8988T (cell line): ENCODE measurements around the gene TCIRG1.

ENCODE experiments used
- DNase-seq: peaks from one replicate; pipeline ENCODE4 v3.0.0; 2011

The TCIRG1 gene

GRCh38 chr11:68017980-68018729 is 20.7 kb upstream of the TCIRG1 start:
- no peak for DNase-seq

DNA sequence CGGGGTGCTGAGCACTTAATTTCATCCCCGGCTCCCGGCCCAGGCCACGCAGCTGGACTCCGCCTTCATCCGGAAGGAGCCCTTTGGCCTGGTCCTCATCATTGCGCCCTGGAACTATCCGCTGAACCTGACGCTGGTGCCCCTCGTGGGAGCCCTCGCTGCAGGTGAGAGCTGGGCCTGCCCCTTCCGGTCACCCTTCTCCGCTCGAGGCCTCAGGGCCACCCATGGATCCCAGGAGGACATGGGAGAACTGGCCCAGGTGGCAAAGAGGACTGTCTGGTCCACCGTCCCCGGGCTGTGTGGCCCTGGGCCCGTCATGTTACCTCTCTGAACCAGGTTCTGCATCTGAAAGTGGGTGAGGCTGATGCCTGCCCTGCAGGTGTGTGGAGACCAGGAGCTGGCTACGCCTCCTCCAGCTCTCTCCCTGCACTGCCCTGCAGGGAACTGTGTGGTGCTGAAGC is 20.1 kb upstream of the TCIRG1 start:
- DNase-seq: no peak

- DNase-seq: no peak
Observed at GRCh38 chr11:68019486-68019885, 19.3 kb upstream of the TCIRG1 start.

DNA sequence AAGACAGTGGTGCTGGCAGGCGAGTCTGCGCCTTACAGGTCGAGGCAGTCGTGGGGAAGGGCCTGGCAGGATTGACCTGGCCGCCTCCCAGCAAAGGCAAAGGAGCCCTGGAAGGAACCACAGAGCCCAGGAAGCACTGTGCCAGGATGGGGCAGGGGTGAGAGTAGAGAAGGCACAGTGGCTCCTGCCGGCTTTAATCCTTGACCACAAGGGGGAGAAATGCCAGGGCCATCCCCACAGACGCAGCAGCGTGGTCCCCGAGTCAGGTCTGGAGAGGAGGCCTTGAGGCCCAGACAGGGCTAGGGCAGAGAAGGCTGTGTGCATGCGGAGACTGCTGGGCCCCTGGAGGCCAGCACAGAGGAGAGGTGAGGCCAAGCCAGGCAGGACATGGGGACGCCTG is 18.2 kb upstream of the TCIRG1 start:
- peak; percentile 89 for DNase-seq

GRCh38 chr11:68021167-68021787 is 17.5 kb upstream of the TCIRG1 start:
- no peak for DNase-seq

DNA sequence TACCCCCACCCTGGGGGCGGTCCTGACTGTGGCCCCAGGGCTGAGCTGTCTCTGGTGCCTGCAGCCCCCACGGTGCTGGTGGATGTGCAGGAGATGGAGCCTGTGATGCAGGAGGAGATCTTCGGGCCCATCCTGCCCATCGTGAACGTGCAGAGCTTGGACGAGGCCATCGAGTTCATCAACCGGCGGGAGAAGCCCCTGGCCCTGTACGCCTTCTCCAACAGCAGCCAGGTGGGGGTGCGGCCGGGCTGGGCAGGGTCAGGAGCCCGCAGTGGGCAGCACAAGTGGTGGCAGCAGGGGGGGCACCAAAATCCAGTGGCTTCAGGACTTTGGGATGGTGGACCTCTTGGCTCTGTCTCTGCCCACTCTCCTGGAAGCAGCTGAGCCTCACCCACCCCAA is 16.3 kb upstream of the TCIRG1 start:
- DNase-seq: no peak

DNA sequence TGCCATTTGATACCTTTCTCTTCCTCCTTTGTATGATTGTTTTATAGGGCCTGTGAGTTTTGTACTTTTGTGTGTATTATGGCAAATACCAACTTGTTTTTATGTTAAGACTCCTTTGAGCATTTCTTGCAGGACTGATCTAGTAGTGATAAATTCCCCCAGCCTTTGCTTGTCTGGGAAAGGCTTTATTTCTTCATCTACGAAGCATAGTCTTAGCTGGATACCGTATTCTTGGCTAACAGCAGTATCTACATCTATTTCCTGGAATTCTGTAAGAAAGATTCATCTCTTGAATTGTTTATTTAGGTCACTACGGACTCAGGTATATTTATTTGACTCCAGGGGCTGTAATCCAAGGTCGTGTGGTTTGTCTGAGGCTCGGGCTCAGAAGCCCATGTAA is 14.3 kb upstream of the TCIRG1 start:
- DNase-seq: no peak

GRCh38 chr11:68025047-68025446 is 13.8 kb upstream of the TCIRG1 start:
- DNase-seq: no peak

DNA sequence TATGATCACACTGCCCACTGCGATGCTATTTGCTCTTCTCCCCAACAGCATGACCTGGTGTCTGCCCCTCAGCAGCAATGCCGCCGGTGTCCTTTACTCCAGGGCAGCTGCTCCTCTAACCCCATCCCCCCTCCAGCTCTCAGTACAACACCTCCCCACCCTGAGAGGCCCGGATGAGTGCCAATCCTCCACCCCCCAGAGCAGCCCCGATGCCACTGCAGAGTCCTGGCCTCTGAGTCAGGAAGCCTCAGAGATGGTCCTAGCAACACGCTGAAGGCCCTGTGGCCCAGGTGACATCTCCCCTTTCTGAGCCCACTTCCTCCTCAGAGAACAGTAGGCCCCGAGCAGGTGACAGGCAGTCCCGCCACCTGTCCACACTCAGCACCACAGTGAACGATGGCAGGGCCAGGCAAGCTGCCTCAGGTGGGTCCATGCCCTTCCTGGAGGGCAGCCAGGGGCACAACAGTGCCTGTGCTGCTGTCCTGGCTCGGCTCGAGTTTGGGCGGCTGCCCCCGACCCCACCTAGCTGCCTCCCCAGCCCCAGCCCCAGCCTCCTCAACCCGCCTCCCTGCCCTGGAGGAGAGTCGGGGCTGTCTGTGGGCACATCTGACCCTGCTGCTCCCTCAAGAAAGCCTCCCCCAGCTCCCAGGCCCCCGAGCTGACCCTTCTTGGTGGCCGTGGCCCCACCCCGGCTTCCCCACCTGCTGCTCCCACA is 12.3 kb upstream of the TCIRG1 start:
- no peak for DNase-seq

DNA sequence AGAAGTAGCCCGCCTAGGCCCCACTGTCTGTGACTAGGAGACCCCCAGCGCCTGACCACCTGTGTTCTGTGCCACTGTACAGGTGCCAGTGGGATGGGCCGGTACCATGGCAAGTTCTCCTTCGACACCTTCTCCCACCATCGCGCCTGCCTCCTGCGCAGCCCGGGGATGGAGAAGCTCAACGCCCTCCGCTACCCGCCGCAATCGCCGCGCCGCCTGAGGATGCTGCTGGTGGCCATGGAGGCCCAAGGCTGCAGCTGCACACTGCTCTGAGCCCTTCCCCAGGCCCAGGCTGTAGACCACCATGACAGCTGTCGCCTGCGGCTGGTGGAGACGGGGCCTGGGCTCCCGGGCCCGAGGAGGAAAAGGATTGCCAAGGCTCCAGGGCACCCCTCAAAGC is 11.2 kb upstream of the TCIRG1 start:
- no peak for DNase-seq

DNA sequence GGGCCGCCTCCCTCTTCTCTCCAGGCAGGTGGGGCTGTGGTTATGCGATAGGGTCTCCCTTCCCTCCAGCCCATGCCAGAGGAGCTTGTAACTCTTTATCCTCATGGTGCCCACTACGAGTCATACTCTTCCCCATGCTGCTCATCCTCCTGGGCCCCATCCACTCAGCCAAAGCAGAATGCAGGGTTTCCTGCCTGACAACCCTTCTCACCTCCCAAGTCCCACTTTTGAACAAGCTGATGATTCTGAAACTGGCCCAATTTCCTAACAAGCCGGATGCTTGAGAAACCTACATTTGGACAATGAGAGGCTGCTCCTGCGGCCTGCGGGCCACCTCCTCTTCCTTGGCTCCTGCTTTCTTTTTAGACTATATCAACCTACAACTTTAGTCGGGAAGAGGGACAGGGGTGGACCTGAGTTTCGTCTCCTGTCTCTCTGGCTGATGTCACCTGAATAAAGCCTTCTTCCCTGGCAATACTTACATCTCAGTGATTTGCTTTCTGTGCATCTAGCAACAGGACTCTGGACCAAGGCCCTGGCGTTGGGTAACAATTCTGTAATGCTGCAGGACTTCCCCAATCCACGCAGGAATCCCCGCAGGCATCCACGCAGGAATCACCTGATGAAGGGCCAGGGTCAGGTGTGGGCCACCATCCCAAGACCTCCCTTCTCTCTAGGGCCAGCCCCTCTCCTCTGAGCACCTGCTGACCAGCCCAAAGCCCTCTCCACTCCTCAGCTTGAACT is 9.9 kb upstream of the TCIRG1 start:
- no peak for DNase-seq

DNA sequence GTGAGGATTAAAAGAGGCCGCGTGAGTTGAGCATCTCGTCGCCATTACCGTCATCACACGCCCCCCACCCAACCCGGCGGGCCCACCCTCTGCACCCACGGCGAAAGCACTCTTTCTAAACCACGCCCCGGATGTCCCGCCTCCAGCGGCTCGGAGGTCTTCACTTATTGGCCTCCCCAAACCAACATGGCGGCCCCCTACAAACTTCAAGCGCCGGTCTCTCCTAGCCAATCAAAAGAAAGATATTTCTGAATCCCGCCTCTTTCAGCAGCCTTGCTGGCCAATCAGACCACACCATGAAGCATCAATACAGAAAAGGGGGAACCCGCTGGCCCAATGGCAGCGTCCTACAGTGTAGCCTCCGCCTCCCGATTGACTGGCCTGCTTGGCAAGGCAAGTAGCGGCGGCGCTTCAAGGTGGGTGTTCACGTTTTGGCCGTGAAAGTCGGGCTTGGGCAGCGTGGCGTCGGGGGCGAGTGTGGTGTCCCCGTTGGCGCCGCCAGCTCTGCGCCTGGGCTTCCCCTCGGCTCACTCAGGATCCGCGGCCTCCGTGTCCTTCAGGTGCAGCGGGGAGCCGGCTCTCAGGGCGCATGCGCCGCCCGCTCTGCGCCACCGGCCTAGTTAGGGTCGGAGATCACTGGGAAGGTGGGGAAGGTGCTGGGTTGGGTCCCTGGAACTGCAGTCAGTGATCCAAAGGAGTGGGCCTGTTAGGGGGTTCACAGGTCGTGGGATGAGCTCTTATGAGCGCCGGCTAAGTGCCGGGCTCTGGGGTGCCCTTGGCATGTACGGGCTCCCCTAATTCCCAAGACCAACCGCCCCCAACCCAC is 8.3 kb upstream of the TCIRG1 start, which contains the start of gene NDUFS8:
NDUFS8 (plus strand) TSS at position 364 of the 826 bp plus-strand sequence. CDS start 1,471 bp downstream, outside the sequence.
- DNase-seq: peak; percentile 99

DNA sequence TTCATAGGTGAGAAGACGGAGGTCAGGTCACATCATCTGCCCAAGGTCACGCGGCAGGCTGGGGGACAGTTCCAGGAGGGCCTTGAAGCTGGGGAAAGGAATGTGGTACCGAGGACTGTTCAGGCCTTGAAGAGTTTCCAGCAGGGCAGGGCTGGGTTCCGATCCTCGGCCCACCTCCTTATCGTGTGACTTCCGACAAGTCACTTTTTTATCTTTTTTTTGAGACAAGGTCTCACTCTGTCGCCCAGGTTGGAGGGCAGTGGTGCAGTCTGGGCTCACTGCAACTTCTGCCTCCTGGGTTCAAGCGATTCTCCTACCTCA is 7.7 kb upstream of the TCIRG1 start:
- DNase-seq: no peak

DNA sequence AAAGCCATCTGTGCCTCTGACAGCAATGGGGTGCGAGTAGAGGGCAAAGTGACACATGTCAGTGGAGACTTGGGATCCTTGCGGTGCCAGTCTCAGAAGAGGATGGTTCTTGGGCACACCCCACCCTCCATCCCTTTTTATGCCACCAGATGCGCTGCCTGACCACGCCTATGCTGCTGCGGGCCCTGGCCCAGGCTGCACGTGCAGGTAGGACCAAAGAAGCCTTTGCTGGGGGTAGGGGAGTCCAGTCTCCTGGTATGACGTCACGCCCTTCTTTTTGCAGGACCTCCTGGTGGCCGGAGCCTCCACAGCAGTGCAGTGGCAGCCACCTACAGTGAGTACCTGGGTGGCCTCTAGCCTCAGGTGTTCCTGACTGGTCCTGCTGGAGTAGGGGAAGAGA is 6.8 kb upstream of the TCIRG1 start:
- no peak for DNase-seq

DNA sequence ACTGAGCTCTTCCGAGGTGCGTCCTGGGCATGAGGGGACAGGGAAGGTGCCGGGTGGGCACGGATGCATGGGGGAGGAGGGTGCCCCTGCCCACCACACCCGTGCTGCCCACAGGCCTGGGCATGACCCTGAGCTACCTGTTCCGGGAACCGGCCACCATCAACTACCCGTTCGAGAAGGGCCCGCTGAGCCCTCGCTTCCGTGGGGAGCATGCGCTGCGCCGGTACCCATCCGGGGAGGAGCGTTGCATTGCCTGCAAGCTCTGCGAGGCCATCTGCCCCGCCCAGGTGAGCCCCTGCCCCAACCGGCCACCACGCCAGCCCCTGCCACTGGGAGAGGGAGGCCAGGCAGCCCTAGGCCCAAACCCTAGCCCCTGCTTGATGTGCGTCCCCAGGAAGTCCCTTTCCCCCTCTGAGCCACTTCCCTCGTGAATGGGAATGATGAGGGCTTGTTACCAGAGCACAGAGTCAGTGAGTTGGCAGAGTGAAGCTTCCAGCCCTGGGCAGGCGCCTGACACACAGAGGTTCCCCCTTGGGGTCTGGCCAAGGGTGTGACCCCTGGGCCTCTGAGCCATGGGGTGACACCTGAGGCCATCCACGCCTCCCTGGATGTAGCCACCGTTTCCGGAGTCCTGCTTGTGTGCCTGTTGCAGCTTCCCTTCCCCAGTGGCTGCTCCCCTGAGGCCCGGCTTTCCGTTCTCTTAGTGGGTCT is 5.7 kb upstream of the TCIRG1 start:
- no peak for DNase-seq

DNA sequence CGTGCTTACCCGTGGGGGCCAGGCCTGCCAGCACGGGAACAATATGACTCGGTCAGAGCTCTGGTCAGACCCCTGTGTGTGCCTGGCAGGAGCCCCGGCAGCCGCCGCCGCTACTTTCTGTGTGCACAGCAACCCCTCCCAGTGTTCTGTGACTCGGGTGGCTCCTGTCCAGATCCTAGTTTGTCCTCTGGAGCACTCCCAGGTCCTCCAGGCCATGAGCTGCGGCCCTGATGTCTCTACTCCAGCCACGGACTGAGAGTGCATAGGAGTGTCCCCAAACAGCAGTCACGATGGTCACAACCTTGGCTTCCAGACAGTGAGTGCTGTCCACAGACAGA is 5.1 kb upstream of the TCIRG1 start:
- no peak for DNase-seq

- DNase-seq: no peak
Observed at GRCh38 chr11:68035266-68035876, 3.5 kb upstream of the TCIRG1 start.

GRCh38 chr11:68036141-68036716 is 2.6 kb upstream of the TCIRG1 start:
- no peak for DNase-seq

DNA sequence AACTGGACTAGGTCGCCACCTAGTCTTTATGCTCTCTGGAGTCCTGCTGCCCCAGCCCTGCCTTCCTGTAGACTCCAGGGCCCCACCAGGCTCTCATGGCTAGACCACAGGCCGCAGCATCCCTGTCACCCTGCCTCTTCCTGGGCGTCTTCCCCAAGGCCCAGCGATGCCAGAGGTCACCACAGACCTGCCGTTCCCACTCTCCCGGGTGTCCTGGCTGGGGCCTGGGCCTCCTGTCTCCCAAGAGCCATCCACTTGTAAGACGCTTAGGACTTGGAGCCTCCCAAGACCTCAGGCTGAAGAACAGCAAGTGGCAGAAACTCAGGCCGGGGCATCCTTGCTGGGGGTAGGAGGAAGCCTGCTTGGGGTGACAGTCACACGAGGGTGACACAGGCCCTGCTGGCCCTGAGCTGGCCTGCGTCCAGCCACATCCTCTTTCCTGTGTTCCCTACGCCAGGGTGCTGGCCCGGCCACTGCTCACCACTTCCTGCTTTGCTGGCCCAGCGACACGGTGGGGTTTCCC is 2.0 kb upstream of the TCIRG1 start:
- no peak for DNase-seq

- DNase-seq: no peak
Observed at GRCh38 chr11:68037411-68038225, 1.2 kb upstream of the TCIRG1 start.
